Peyer's patch (tissue), 4 donors: ENCODE data around the gene PRXL2B. TPM values are rescaled to one million over a fixed set of nuclear protein-coding genes. Genes with fewer than 3 reads are reported as not detected.

Experiments
- DNase-seq, 3 donors: peaks; one replicate each; pipeline ENCODE4 v3.0.0-alpha.2; 2017 to 2019
- H3K27ac ChIP-seq, 4 donors: fragments of 200-600 bp; sonication (generic); one replicate each; pipeline ENCODE4 v1.5.1; 2016 to 2019
- H3K27me3 ChIP-seq, 2 donors: fragments of 200-600 bp; sonication (generic); one replicate each; pipeline ENCODE4 v1.5.1; 2019
- H3K36me3 ChIP-seq, 3 donors: fragments of 200-600 bp; sonication (generic); one replicate each; pipeline ENCODE4 v1.5.1; 2016 to 2019
- H3K4me1 ChIP-seq, 4 donors: fragments of 200-600 bp; sonication (generic); one replicate each; pipeline ENCODE4 v1.5.1; 2016 to 2019
- H3K4me3 ChIP-seq, 4 donors: fragments of 200-600 bp; sonication (generic); 1 replicate in 3 of 4; 2 replicates in 1 of 4; pipeline ENCODE4 v1.5.1; 2016 to 2019; ENCODE audit warnings: mild to moderate bottlenecking in 1 of 4
- H3K9me3 ChIP-seq, 4 donors: fragments of 200-600 bp; sonication (generic); one replicate each; pipeline ENCODE4 v1.5.1; 2016 to 2019; ENCODE audit warnings: mild to moderate bottlenecking in 1 of 4
- POLR2A ChIP-seq, 2 donors: fragments of 450-650 bp; IDR thresholded peaks; one replicate each; pipeline ENCODE4 v1.5.1; 2017; ENCODE audit warnings: antibody characterized with exemption in 2 of 2, mild to moderate bottlenecking in 2 of 2, moderate library complexity in 2 of 2
- total RNA-seq, 4 donors: library from RNA; depleted of rRNA; stranded (reverse); fragments of >200 nt; gene quantifications; one replicate each; pipeline ENCODE4 v1.1.0, GENCODE V29; 2016
- TF ChIP-seq, protein P1 (sequence below), 6 experiments: fragments of 450-650 bp in 4 of 6; fragments of 200-600 bp in 2 of 6; sonication (generic) in 1 of 6; IDR thresholded peaks; one replicate each; pipeline ENCODE4 v1.5.1; 2017 to 2019; ENCODE audit warnings: antibody characterized with exemption in 6 of 6, mild to moderate bottlenecking in 3 of 6, moderate library complexity in 1 of 6

Gene PRXL2B
- total RNA-seq, 4 donors from 2014 or later, result 41.3 to 79.5 (median 59.0) TPM

DNA sequence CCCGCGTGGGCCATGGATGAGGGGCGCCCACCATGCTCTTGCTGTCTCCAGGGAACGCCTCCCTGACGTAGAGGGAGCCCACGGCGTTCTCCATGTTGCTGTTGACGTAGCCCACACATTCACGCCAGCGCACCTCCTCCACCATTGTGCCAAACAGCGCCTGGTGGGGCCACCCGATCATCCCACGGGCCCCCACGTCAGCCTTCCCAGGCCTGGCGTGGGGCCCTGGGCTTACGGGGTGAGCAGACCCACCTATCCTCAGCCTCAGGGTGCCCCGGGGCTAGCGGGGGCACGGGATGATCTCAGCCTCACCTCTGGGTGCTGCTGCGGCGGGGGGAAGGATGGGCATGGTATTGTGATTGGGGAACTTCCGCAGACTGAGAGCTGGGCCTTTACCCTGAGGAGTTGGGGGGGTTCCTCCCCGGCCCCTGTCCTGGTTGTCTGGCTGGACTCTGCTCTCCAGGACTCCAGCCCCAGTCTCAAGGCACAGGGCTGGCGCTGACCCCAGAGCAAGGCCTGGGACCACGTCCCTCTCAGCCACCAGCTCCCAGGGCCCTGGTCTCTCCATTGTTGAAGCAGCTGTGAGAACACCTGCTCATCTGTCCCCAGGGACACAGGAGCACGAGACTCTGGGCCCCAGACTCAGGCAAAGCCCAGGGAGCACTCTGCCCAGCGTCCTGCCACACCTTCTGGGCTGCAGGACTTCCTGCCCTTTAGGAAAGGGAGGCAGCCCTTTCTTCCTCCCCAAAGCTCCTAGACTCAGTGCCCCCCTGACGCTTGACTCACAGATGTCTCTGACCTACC is 10.2 kb downstream of the PRXL2B start:
- Histone ChIP-seq H3K27ac (no peak overlapping the region), H3K36me3 (no peaks in the 10 kb centered on the region), H3K9me3 (no peaks in the 10 kb centered on the region), H3K4me1 (peaks cover 0 to 19% (median 0%) of the 10 kb centered on the region in 4 donors), H3K4me3 (no peak overlapping the region), H3K27me3 (no peaks in the 10 kb centered on the region)
- no peak for TF ChIP-seq POLR2A (IDR thresholded peaks at IDR 0.05)
- TF ChIP-seq, protein P1, sequence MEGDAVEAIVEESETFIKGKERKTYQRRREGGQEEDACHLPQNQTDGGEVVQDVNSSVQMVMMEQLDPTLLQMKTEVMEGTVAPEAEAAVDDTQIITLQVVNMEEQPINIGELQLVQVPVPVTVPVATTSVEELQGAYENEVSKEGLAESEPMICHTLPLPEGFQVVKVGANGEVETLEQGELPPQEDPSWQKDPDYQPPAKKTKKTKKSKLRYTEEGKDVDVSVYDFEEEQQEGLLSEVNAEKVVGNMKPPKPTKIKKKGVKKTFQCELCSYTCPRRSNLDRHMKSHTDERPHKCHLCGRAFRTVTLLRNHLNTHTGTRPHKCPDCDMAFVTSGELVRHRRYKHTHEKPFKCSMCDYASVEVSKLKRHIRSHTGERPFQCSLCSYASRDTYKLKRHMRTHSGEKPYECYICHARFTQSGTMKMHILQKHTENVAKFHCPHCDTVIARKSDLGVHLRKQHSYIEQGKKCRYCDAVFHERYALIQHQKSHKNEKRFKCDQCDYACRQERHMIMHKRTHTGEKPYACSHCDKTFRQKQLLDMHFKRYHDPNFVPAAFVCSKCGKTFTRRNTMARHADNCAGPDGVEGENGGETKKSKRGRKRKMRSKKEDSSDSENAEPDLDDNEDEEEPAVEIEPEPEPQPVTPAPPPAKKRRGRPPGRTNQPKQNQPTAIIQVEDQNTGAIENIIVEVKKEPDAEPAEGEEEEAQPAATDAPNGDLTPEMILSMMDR (IDR thresholded peaks at IDR 0.05), result no peak
- DNase-seq, result peak in 1 of 3 donors; percentile 40

DNA sequence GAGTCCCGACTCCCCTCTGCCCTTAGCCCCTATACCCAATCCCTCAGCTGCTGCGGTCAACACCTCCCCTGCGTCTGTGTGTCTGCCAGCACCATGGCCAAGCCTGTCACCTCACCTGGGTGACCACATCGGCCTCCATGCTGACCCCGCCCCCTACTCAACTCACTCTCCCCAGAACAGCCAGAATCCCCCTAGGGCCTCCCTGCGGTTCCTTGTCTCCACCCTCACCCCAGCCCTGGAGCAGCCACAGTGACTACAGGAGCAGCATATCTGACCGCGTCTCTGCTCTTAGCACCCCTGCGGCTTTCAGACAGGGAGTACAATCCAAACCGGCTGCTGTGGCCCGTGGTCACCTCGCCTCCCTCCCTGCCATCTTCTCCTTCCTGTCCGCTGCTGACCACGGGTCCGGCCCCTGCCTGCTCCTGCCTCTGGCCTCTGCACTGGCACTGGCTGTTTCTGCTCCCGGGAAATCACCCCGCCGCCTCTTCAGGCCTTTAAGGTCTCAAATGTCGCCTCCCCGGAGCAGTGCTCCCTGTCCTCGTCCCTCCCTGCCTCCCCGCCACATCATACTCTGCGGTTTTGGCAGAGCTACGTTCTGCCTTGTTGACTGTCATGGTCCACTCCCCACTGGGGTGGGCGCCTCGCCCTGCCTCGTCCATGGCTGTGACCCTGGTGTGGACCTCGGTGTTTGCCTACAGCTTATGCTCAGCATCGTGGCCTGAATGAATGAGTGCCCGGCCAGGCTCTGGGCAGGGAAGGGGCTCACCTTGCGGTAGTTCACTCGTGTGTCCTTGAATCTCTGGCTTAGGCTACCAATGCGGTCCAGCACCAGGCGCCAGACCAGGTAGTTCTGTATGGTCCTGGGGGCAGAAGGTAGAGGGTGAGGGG is 11.1 kb downstream of the PRXL2B start:
- Histone ChIP-seq H3K9me3 (no peaks in the 10 kb centered on the region), H3K4me3 (no peak overlapping the region), H3K27ac (no peak overlapping the region), H3K4me1 (peaks cover 0 to 15% (median 0%) of the 10 kb centered on the region in 4 donors), H3K27me3 (no peaks in the 10 kb centered on the region), H3K36me3 (no peaks in the 10 kb centered on the region)
- DNase-seq, result no peak
- TF ChIP-seq, protein P1 (IDR thresholded peaks at IDR 0.05), result no peak
- no peak for TF ChIP-seq POLR2A (IDR thresholded peaks at IDR 0.05)

DNA sequence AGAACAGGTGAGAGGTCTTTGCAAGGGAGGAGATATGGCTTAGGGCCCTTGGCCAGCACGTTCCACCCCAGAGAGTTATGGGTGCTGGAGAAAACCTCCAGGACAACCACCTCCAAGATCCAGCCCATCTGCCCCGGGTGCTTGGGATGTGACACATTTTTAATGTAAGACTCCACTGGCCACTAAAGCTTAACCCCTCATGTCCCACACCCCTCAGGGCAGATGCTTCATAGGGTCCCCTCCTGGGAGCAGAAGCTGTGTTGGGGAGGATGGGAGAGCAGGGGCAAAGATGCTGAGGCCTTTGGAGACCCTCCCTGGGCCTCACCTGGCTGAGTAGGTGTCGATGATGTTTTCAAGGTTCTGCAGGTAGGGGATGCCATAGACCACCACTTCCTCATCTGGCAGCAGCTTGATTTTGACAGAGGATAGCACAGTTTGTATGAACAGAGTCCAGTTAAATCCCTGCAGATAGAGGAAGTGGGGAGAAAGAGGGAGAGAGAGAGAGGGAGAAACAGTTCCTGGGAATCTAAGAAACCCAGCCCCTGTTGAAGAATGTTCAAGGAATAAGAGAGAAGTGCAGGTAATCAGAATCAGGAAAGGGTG is 11.9 kb downstream of the PRXL2B start:
- H3K4me3 ChIP-seq, result no peak overlapping the region
- no peak for TF ChIP-seq POLR2A (IDR thresholded peaks at IDR 0.05)
- TF ChIP-seq, protein P1 (IDR thresholded peaks at IDR 0.05), result no peak
- no peaks in the 10 kb centered on the region for H3K36me3 ChIP-seq
- H3K9me3 ChIP-seq, result no peaks in the 10 kb centered on the region
- peaks cover 0 to 8% (median 0%) of the 10 kb centered on the region in 4 donors for H3K4me1 ChIP-seq
- no peak for DNase-seq
- H3K27ac ChIP-seq, result no peak overlapping the region
- H3K27me3 ChIP-seq, result no peaks in the 10 kb centered on the region

- H3K27me3 ChIP-seq, result no peaks in the 10 kb centered on the region
Observed at GRCh38 chr1:2601721-2602303, 15.2 kb downstream of the PRXL2B start.

More at GRCh38 chr1:2601721-2602303, 15.2 kb downstream of the PRXL2B start:
- Histone ChIP-seq H3K4me1 (no peaks in the 10 kb centered on the region), H3K27ac (no peak overlapping the region), H3K9me3 (no peaks in the 10 kb centered on the region), H3K36me3 (no peaks in the 10 kb centered on the region), H3K4me3 (no peak overlapping the region)
- no peak for DNase-seq
- no peak for TF ChIP-seq POLR2A (IDR thresholded peaks at IDR 0.05)
- TF ChIP-seq, protein P1 (IDR thresholded peaks at IDR 0.05), result no peak
